ENCODE measurements around the gene FAM162A.
"Not testable (repeated sequence)": the region's sequence is repeated elsewhere in the genome, so short reads cannot be mapped to it uniquely, and the experiment has no call there.

DNA sequence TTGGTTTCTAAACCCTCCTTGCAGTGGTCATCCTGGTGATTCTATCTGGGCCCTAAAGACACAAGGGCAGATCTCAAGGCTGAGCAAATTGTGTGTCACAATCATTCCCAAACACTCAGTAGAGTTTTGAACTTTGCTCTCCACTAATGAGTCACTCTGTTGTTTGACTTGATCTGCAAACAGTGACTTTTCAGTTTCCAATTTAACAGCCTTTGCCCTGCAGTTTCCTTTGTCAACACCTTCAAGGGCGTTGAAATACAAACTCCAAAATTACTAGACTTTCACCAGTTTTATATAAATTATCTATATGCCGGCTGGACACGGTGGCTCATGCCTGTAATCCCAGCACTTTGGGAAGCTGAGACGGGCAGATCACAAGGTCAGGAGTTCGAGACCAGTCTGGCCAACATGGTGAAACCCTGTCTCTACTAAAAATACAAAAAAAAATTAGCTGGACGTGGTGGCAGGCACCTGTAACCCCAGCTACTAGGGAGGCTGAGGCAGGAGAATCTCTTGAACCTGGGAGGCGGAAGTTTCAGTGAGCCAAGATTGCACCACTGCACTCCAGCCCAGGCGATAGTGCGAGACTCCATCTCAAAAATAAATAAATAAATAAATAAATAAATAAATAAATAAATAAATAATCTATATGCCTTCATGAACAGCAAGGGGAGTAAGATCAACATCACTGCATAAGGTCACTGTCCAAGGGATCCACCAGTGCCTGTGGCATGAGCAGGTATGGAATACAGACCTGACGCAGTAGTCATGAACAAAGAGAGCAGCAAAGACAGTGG is 18.2 kb upstream of the FAM162A start:
- not testable (repeated sequence) for TF ChIP-seq POLR2A, POLR2AphosphoS5 (IDR thresholded peaks at IDR 0.05; ENCODE audit: low read depth, low read length)

Measured in GM12892 (cell line).